Effector CD4-positive, alpha-beta T cell (primary cell): ENCODE measurements around the gene BORCS6.
A peak's percentile ranks its signal among the peaks of the same experiment; 100 is the strongest.
"Not testable (repeated sequence)": the region's sequence is repeated elsewhere in the genome, so short reads cannot be mapped to it uniquely, and the experiment has no call there.

Experiments used
- DNase-seq: peaks from one replicate; pipeline ENCODE4 v3.0.0-alpha.2; 2020

BORCS6 gene

GRCh38 chr17:8173056-8173870 lies 16.7 kb downstream of the BORCS6 start:
- DNase-seq: peak; percentile 76

GRCh38 chr17:8170186-8170585 lies 19.8 kb downstream of the BORCS6 start:
- DNase-seq: not testable (repeated sequence)

GRCh38 chr17:8167526-8167925 lies 22.5 kb downstream of the BORCS6 start:
- DNase-seq: no peak

GRCh38 chr17:8166731-8167130 lies 23.2 kb downstream of the BORCS6 start:
- no peak for DNase-seq

GRCh38 chr17:8164815-8165131 lies 25.2 kb downstream of the BORCS6 start:
- peak; percentile 11 for DNase-seq

- peak; percentile 63 for DNase-seq
Observed at GRCh38 chr17:8163978-8164814, 25.8 kb downstream of the BORCS6 start.

GRCh38 chr17:8162997-8163977 lies 26.7 kb downstream of the BORCS6 start:
- DNase-seq: peak; percentile 6

- peak; percentile 82 for DNase-seq
Observed at GRCh38 chr17:8162233-8162996, 27.6 kb downstream of the BORCS6 start, which contains the start of gene VAMP2. Gene VAMP2 (minus strand): TSS chr17:8162948. CDS start chr17:8162879, 69 bp downstream.

- peak; percentile 6 for DNase-seq
Observed at GRCh38 chr17:8161289-8162232, 28.4 kb downstream of the BORCS6 start.

- no peak for DNase-seq
Observed at GRCh38 chr17:8160741-8161221, 29.2 kb downstream of the BORCS6 start.

GRCh38 chr17:8160224-8160577 lies 29.8 kb downstream of the BORCS6 start:
- no peak for DNase-seq

GRCh38 chr17:8159459-8160223 lies 30.3 kb downstream of the BORCS6 start:
- no peak for DNase-seq

GRCh38 chr17:8159032-8159400 lies 31.0 kb downstream of the BORCS6 start:
- DNase-seq: no peak

GRCh38 chr17:8158267-8159031 lies 31.5 kb downstream of the BORCS6 start:
- DNase-seq: peak; percentile 84

- peak; percentile 100 for DNase-seq
Observed at GRCh38 chr17:8156246-8156992, 33.6 kb downstream of the BORCS6 start.

- DNase-seq: no peak
Observed at GRCh38 chr17:8155996-8156245, 34.1 kb downstream of the BORCS6 start.

- DNase-seq: peak; percentile 6
Observed at GRCh38 chr17:8155231-8155995, 34.6 kb downstream of the BORCS6 start.
